Measurements from ENCODE around the gene IER2.
"Not testable (repeated sequence)": the region's sequence is repeated elsewhere in the genome, so short reads cannot be mapped to it uniquely, and the experiment has no call there.

Gene IER2

GRCh38 chr19:13163609-13164342 lies 13.6 kb downstream of the IER2 start:
- Mint-ChIP-seq H3K27ac (peak overlapping the region; percentile 84), H3K36me3 (no peaks in the 10 kb centered on the region), H3K4me3 (peak overlapping the region; percentile 83), H3K9me3 (ENCODE audit: low read depth) (no peaks in the 10 kb centered on the region), H3K4me1 (ENCODE audit: low read depth) (peaks cover 66% of the 10 kb centered on the region), H3K27me3 (no peaks in the 10 kb centered on the region)

DNA sequence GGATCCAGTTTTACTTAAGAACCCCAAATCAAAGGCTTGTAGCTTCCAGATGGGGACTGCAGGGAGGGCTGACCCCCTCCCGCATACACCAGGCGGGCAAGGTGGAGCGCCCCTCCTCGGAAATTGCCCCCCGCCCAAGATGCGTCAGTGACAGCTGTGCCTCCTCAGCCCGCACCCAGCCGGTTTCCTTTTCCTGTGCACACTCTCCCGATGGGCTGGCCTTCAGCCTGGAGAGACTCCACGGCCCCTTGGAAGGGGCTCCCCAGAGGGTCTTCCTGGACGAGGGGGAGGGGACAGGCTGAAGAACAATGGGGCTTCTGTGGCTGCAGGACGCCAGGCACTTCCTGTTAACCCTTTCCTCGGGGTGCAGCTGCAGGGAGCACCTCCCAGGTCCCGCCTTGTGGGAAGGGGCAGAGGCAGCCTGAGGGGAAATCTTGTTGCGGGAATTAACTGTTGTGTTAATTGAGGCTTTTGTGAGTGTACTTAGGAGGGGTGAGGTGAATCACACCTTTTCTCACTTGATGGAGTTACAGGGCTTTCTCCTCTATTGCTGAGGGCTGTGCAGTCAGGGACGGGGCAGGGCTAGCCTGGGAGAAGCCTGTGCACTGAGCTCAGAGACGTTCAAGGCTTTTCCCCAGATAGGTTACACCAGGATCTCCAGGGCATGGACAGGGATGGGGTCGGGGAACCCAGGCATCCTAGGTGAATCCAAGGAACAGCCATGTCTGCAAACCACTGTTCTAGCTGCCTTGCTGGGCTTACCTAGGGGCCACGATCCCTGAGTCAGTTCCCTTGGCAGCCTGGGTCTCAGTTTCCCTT lies 14.3 kb downstream of the IER2 start:
- H3K4me1 Mint-ChIP-seq (ENCODE audit: low read depth): peaks cover 73% of the 10 kb centered on the region
- H3K36me3 Mint-ChIP-seq: no peaks in the 10 kb centered on the region
- peak overlapping the region; percentile 83 for H3K4me3 Mint-ChIP-seq
- no peaks in the 10 kb centered on the region for H3K27me3 Mint-ChIP-seq
- H3K9me3 Mint-ChIP-seq (ENCODE audit: low read depth): no peaks in the 10 kb centered on the region
- H3K27ac Mint-ChIP-seq: peak overlapping the region; percentile 83

GRCh38 chr19:13165162-13165997 lies 15.2 kb downstream of the IER2 start:
- Mint-ChIP-seq H3K27me3 (no peaks in the 10 kb centered on the region), H3K27ac (peak overlapping the region; percentile 83), H3K4me3 (no peak overlapping the region), H3K4me1 (ENCODE audit: low read depth) (peaks cover 76% of the 10 kb centered on the region), H3K9me3 (ENCODE audit: low read depth) (no peaks in the 10 kb centered on the region), H3K36me3 (no peaks in the 10 kb centered on the region)

- H3K4me3 Mint-ChIP-seq; H3K27me3 Mint-ChIP-seq; H3K9me3 Mint-ChIP-seq (ENCODE audit: low read depth); H3K36me3 Mint-ChIP-seq: not testable (repeated sequence)
- H3K4me1 Mint-ChIP-seq (ENCODE audit: low read depth): peaks cover 77% of the 10 kb centered on the region
- H3K27ac Mint-ChIP-seq: peak overlapping the region; percentile 50
Observed at GRCh38 chr19:13166151-13166550, 15.9 kb downstream of the IER2 start.

DNA sequence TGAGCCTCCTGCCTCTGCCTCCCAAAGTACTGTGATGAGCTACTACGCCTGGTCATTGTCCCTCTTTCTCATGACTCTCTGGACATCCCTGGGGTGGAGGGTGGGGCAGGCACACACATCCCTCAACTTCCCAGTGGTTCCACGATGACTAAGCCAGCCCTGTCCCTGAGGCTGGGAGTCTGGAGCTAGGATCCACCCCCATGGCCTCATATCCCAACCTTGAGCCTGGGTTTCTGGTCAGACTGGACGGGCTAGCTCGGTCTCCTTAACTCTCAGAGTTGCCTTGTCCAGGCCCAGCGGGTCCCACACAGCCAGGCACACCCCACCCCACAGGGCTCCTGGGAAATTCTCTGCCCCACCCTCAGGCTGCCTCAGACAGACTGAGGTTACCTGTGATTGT lies 19.6 kb downstream of the IER2 start:
- no peaks in the 10 kb centered on the region for H3K27me3 Mint-ChIP-seq
- H3K4me3 Mint-ChIP-seq: peak overlapping the region; percentile 51
- H3K9me3 Mint-ChIP-seq (ENCODE audit: low read depth): no peaks in the 10 kb centered on the region
- peak overlapping the region; percentile 62 for H3K27ac Mint-ChIP-seq
- no peaks in the 10 kb centered on the region for H3K36me3 Mint-ChIP-seq
- H3K4me1 Mint-ChIP-seq (ENCODE audit: low read depth): peaks cover 82% of the 10 kb centered on the region

GRCh38 chr19:13171146-13171545 lies 20.9 kb downstream of the IER2 start:
- H3K4me3 Mint-ChIP-seq: peak overlapping the region; percentile 68
- H3K27me3 Mint-ChIP-seq: no peaks in the 10 kb centered on the region
- peaks cover 75% of the 10 kb centered on the region for H3K4me1 Mint-ChIP-seq (ENCODE audit: low read depth)
- H3K27ac Mint-ChIP-seq: peak overlapping the region; percentile 100
- no peaks in the 10 kb centered on the region for H3K36me3 Mint-ChIP-seq
- H3K9me3 Mint-ChIP-seq (ENCODE audit: low read depth): no peaks in the 10 kb centered on the region

DNA sequence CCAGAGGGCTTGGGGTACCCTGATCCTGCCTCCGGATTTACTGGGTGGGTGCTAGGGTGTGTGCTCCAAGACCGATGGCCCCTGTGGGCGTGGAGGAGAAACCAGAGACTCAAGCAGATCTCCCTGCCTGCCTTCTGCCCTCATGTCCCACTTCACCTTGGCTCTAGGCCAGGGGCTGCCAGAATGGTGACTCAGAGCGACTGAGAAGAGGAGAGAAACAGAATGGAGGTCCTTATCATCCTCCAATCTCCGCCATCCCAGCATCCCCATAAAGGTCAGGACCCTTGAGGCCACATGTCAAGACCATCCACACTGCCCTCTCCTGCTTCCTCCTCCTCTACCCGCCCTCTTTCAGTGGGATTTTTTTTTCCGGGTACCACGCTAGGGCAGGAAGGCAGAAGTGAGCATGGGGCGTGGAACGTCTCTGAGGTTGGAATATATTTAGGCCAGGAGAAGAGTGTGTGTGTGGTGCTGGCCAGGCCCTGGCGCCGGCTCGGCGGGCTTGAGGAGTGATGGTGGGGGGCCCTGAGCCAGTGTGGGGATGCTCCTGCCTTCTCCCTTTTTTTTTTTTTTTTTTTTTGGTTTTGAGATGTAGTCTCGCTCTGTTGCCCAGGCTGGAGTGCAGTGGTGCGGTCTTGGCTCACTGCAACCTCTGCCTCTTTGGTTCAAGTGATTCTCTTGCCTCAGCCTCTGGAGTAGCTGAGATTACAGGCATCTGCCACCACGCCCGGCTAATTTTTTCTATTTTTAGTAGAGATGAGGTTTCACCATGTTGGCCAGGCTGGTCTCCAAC lies 22.3 kb downstream of the IER2 start:
- Mint-ChIP-seq H3K36me3 (no peaks in the 10 kb centered on the region), H3K4me1 (ENCODE audit: low read depth) (peaks cover 65% of the 10 kb centered on the region), H3K9me3 (ENCODE audit: low read depth) (no peaks in the 10 kb centered on the region), H3K27me3 (no peaks in the 10 kb centered on the region), H3K27ac (peak overlapping the region; percentile 100), H3K4me3 (peak overlapping the region; percentile 92)

DNA sequence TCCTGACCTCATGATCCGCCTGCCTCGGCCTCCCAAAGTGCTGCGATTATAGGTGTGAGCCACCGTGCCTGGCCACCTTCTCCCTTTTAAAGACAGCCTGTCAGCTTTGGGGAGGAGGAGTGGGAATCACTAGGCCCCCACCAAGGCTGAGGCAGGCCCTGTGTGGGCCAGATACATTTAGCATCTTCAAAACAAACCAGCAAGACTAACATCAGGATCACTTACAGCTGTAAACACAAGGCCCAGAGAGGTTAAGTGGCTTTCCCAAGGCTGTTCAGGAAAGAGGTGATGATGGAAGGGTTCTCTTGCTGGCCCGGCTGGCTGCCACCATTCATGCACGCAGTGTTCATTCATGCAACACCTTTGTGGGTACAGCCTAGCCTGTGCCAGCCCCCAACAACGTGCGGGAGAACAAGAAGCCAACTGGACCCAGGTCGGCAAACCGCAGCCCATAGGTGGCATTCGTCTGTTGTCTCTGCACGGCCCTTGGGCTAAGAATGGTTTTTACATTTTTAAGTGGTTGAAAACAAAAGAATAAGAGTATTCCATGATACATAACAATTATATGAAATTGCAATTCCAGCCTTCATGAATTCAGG lies 23.0 kb downstream of the IER2 start:
- no peaks in the 10 kb centered on the region for H3K27me3 Mint-ChIP-seq
- peaks cover 62% of the 10 kb centered on the region for H3K4me1 Mint-ChIP-seq (ENCODE audit: low read depth)
- H3K9me3 Mint-ChIP-seq (ENCODE audit: low read depth): no peaks in the 10 kb centered on the region
- H3K36me3 Mint-ChIP-seq: no peaks in the 10 kb centered on the region
- peak overlapping the region; percentile 92 for H3K4me3 Mint-ChIP-seq
- peak overlapping the region; percentile 100 for H3K27ac Mint-ChIP-seq

DNA sequence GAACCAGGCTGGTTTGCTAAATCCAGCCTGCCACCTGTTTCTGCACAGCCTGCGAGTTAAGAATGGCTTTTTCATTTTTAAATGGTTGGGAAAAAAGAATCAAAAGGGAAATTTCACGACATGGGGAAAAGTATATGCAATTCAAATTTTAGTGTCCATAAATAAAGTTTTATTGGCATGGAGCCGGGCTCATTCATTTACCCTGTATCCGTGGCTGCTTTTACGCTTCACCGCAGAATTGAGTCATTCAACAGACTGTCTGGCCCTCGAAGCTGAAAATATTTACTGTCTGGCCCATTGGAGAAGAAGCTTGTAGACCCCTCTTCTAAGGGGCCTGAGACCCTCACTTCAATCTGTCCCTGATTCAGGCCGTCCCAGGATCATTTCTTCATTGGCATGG lies 26.1 kb downstream of the IER2 start:
- Mint-ChIP-seq H3K36me3 (no peaks in the 10 kb centered on the region), H3K9me3 (ENCODE audit: low read depth) (no peaks in the 10 kb centered on the region), H3K4me3 (no peak overlapping the region), H3K27ac (no peak overlapping the region), H3K4me1 (ENCODE audit: low read depth) (peaks cover 49% of the 10 kb centered on the region), H3K27me3 (no peaks in the 10 kb centered on the region)

GRCh38 chr19:13177584-13177983 lies 27.4 kb downstream of the IER2 start:
- H3K27me3 Mint-ChIP-seq; H3K9me3 Mint-ChIP-seq (ENCODE audit: low read depth); H3K4me3 Mint-ChIP-seq; H3K36me3 Mint-ChIP-seq; H3K27ac Mint-ChIP-seq: not testable (repeated sequence)
- peaks cover 44% of the 10 kb centered on the region for H3K4me1 Mint-ChIP-seq (ENCODE audit: low read depth)

DNA sequence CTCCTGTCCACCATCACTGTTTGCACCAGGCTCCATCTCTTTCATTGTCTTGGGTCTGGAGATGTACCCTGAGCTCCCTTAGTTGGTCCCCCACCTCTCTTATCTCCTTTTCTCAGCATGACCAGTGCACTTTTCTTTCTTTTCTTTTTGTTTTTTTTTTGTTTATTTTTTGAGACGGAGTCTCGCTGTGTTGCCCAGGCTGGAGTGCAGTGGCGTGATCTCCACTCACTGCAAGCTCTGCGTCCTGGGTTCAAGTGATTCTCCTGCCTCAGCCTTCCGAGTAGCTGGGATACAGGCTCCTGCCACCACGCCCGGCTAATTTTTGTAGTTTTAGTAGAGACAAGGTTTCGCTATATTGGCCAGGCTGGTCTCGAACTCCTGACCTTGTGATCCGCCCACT lies 28.1 kb downstream of the IER2 start:
- peaks cover 37% of the 10 kb centered on the region for H3K4me1 Mint-ChIP-seq (ENCODE audit: low read depth)
- H3K27ac Mint-ChIP-seq: peak overlapping the region; percentile 58
- not testable (repeated sequence) for H3K4me3 Mint-ChIP-seq

DNA sequence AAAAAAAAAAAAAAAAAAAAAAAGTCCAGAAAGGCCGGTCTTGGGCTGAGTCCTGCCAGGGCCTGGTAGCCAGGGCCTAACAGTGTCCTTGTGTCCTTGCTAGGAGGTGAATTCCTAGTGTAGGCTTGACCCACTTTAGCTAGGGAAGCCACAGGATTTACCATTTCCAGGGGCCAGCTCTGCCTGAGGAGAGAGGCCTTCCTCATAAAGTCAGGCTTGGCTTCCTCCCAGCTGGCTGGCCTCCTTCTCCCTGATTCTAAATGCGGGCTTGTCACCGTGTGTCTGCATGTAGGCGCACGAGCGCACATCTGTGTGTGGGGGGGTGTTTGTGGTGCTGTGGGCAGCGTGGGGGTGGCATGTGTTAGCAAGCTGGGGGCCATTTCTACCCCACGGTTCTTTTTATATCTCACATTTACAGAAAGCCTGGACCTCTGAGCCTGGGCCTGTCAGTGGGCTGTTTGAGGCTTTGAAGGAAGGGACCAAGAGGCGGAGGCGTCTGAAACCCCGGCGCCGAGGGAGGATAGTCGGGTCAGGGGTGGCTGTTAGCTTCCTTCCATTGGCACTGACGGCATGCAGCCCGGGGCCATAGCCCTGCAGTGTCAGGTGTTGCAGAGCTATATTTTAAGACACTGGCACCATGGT lies 31.7 kb downstream of the IER2 start:
- peak overlapping the region; percentile 73 for H3K27ac Mint-ChIP-seq
- no peaks in the 10 kb centered on the region for H3K27me3 Mint-ChIP-seq
- peak overlapping the region; percentile 61 for H3K4me3 Mint-ChIP-seq
- H3K9me3 Mint-ChIP-seq (ENCODE audit: low read depth): no peaks in the 10 kb centered on the region
- no peaks in the 10 kb centered on the region for H3K36me3 Mint-ChIP-seq
- H3K4me1 Mint-ChIP-seq (ENCODE audit: low read depth): peaks cover 31% of the 10 kb centered on the region

More for the DNA sequence above, 28.1 kb downstream of the IER2 start:
- not testable (repeated sequence) for H3K27me3 Mint-ChIP-seq; H3K36me3 Mint-ChIP-seq; H3K9me3 Mint-ChIP-seq (ENCODE audit: low read depth)

DNA sequence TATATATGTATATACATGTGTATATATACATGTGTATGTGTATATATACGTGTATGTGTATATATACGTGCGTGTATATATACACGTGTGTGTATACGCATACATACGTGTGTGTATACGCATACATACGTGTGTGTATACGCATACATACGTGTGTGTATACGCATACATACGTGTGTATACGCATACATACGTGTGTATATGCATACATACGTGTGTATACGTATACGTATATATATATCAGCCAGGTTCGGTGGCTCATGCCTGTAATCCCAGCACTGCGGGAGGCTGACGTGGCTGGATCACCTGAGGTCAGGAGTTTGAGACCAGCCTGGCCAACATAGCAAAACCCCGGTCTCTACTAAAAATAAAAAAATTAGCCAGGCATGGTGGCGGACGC lies 34.7 kb downstream of the IER2 start:
- H3K27ac Mint-ChIP-seq; H3K27me3 Mint-ChIP-seq; H3K9me3 Mint-ChIP-seq (ENCODE audit: low read depth); H3K36me3 Mint-ChIP-seq; H3K4me3 Mint-ChIP-seq: not testable (repeated sequence)
- H3K4me1 Mint-ChIP-seq (ENCODE audit: low read depth): peaks cover 38% of the 10 kb centered on the region

All from activated naive CD8-positive, alpha-beta T cell (primary cell).